H1 (cell line): ENCODE results near the gene GFY. TPM values are rescaled to one million over a fixed set of nuclear protein-coding genes. Genes with fewer than 3 reads are reported as not detected.
A peak's percentile ranks its signal among the peaks of the same experiment; 100 is the strongest.

Experiments
- CTCF ChIA-PET: fragments of 300-600 bp; sonication (Branson Sonifier 250); formaldehyde crosslinking; loops from one replicate; lab custom pipeline; 2021; ENCODE audit not compliant: partially characterized antibody; lab: Charles Lee
- POLR2A ChIA-PET: fragments of 300-600 bp; sonication (Branson Sonifier 250); formaldehyde crosslinking; loops from one replicate; lab custom pipeline; 2021; ENCODE audit warnings: inconsistent platforms; ENCODE audit not compliant: partially characterized antibody; lab: Charles Lee
- DNase-seq, 2 experiments: peaks; one replicate each; pipeline versions ENCODE4 v3.0.0 to v3.0.0-alpha.2; 2010 to 2022; ENCODE audit warnings: low spot score in 2 of 2, low read depth in 1 of 2, mixed read lengths in 1 of 2
- FAIRE-seq: peaks from 2 replicates; lab custom pipeline; 2011; peaks lifted over from hg19 to GRCh38; lab: Jason Lieb, UNC
- H2AFZ ChIP-seq: 2 replicates; pipeline ENCODE4 v1.8.1; 2012; ENCODE audit warnings: low read length, inconsistent platforms
- H2AK5ac ChIP-seq: 2 replicates; pipeline ENCODE4 v1.6.1; 2013; ENCODE audit warnings: low read depth, low read length
- H2BK120ac ChIP-seq: replicated peaks from 2 replicates; pipeline ENCODE3; 2013; ENCODE audit warnings: low read depth, low read length, inconsistent platforms
- H2BK12ac ChIP-seq: 2 replicates; pipeline ENCODE4 v1.6.1; 2013; ENCODE audit warnings: low read depth, low read length
- H2BK15ac ChIP-seq: 2 replicates; pipeline ENCODE4 v1.6.1; 2013; ENCODE audit warnings: low read length
- H2BK20ac ChIP-seq: 2 replicates; pipeline ENCODE4 v1.6.1; 2013; ENCODE audit warnings: low read length
- H2BK5ac ChIP-seq: 2 replicates; pipeline ENCODE4 v1.6.1; 2013; ENCODE audit warnings: low read depth, low read length
- H3K14ac ChIP-seq: 2 replicates; pipeline ENCODE4 v1.6.1; 2013; ENCODE audit warnings: inconsistent platforms; ENCODE audit not compliant: insufficient read length
- H3K18ac ChIP-seq: 2 replicates; pipeline ENCODE4 v1.6.1; 2013; ENCODE audit warnings: low read length; ENCODE audit errors: extremely low read depth
- H3K23ac ChIP-seq: 2 replicates; pipeline ENCODE4 v1.6.1; 2013; ENCODE audit warnings: inconsistent platforms; ENCODE audit not compliant: insufficient read length
- H3K23me2 ChIP-seq: 2 replicates; pipeline ENCODE4 v1.6.1; 2013; ENCODE audit warnings: low read depth, low read length
- H3K27ac ChIP-seq: 2 replicates; pipeline ENCODE4 v1.6.1; 2011; ENCODE audit warnings: low read depth, low read length, inconsistent platforms
- H3K27me3 ChIP-seq, 4 experiments: replicated peaks in 1 of 4; 1 replicate in 1 of 4; 2 replicates in 3 of 4; pipeline versions ENCODE4 v1.6.1 to v1.8.1; 2011 to 2013; ENCODE audit warnings: low read length in 3 of 4, mild to moderate bottlenecking in 3 of 4, inconsistent platforms in 2 of 4, mixed read lengths in 2 of 4, moderate library complexity in 1 of 4; ENCODE audit not compliant: control insufficient read depth in 3 of 4, insufficient read depth in 3 of 4; ENCODE audit errors: extremely low read depth in 1 of 4
- H3K36me3 ChIP-seq, 4 experiments: 2 replicates each; pipeline versions ENCODE4 v1.6.1 to v1.8.1; 2011 to 2013; ENCODE audit warnings: mild to moderate bottlenecking in 4 of 4, low read length in 3 of 4, moderate library complexity in 2 of 4, control low read depth in 1 of 4, inconsistent platforms in 1 of 4; ENCODE audit not compliant: insufficient read depth in 4 of 4, control insufficient read depth in 2 of 4
- H3K4ac ChIP-seq: replicated peaks from 2 replicates; pipeline ENCODE3; 2013; ENCODE audit warnings: low read length, low read depth, mixed read lengths, inconsistent platforms; ENCODE audit not compliant: insufficient read length
- H3K4me1 ChIP-seq, 4 experiments: replicated peaks in 1 of 4; 1 replicate in 1 of 4; 2 replicates in 3 of 4; pipeline versions ENCODE4 v1.6.1 to v1.8.1; 2011 to 2013; ENCODE audit warnings: low read length in 3 of 4, inconsistent platforms in 2 of 4, mixed read lengths in 1 of 4; ENCODE audit not compliant: insufficient read depth in 4 of 4, control insufficient read depth in 3 of 4
- H3K4me2 ChIP-seq, 2 experiments: 2 replicates each; pipeline versions ENCODE4 v1.6.1 to v1.8.1; 2011 to 2013; ENCODE audit warnings: low read depth in 2 of 2, low read length in 2 of 2, control low read depth in 1 of 2, inconsistent platforms in 1 of 2, mild to moderate bottlenecking in 1 of 2; ENCODE audit not compliant: insufficient read depth in 1 of 2
- H3K4me3 ChIP-seq, 4 experiments: fragments of 200-600, 300-600 bp in 1 of 4; sonication (generic), shearing (Covaris generic), sonication (Bioruptor Twin) in 1 of 4; 2 replicates each; pipeline versions ENCODE4 v1.5.1 to v1.8.1; 2011 to 2016; ENCODE audit warnings: low read length in 4 of 4, low read depth in 3 of 4, control low read depth in 2 of 4, inconsistent platforms in 2 of 4, mild to moderate bottlenecking in 2 of 4, mixed read lengths in 1 of 4, moderate library complexity in 1 of 4; ENCODE audit not compliant: insufficient read depth in 2 of 4; ENCODE audit errors: extremely low read depth in 1 of 4
- H3K56ac ChIP-seq: replicated peaks from 2 replicates; pipeline ENCODE3; 2013; ENCODE audit warnings: low read depth, mild to moderate bottlenecking, mixed read lengths, low read length, inconsistent platforms; ENCODE audit not compliant: insufficient read length
- H3K79me1 ChIP-seq: 2 replicates; pipeline ENCODE4 v1.6.1; 2013; ENCODE audit warnings: low read depth, low read length, control low read depth
- H3K79me2 ChIP-seq, 2 experiments: 2 replicates each; pipeline versions ENCODE4 v1.6.1 to v1.8.1; 2012 to 2013; ENCODE audit warnings: low read length in 2 of 2, mild to moderate bottlenecking in 2 of 2, inconsistent platforms in 1 of 2; ENCODE audit not compliant: insufficient read depth in 2 of 2, control insufficient read depth in 1 of 2
- H3K9ac ChIP-seq, 4 experiments: replicated peaks in 1 of 4; 1 replicate in 1 of 4; 2 replicates in 3 of 4; pipeline versions ENCODE4 v1.6.1 to v1.8.1; 2011 to 2013; ENCODE audit warnings: low read depth in 3 of 4, low read length in 3 of 4, control low read depth in 2 of 4, mild to moderate bottlenecking in 2 of 4, moderate library complexity in 2 of 4, inconsistent platforms in 1 of 4; ENCODE audit errors: extremely low read depth in 1 of 4
- H3K9me3 ChIP-seq, 2 experiments: 2 replicates each; pipeline versions ENCODE4 v1.6.1 to v1.8.1; 2012 to 2013; ENCODE audit warnings: mild to moderate bottlenecking in 2 of 2, moderate library complexity in 2 of 2, control low read depth in 1 of 2, inconsistent platforms in 1 of 2, low read depth in 1 of 2, low read length in 1 of 2, mixed read lengths in 1 of 2; ENCODE audit not compliant: insufficient read depth in 2 of 2
- H4K20me1 ChIP-seq, 2 experiments: replicated peaks in 1 of 2; 2 replicates each; pipeline versions ENCODE3 to v1.8.1; 2011 to 2013; ENCODE audit warnings: inconsistent platforms in 2 of 2, low read length in 2 of 2, mild to moderate bottlenecking in 1 of 2; ENCODE audit not compliant: insufficient read depth in 2 of 2, control insufficient read depth in 1 of 2
- H4K5ac ChIP-seq: 2 replicates; pipeline ENCODE4 v1.6.1; 2013; ENCODE audit warnings: low read length, low read depth, mixed read lengths, inconsistent platforms; ENCODE audit not compliant: insufficient read length
- H4K8ac ChIP-seq: 2 replicates; pipeline ENCODE4 v1.8.0; 2013; ENCODE audit warnings: mild to moderate bottlenecking, moderate library complexity, low read length, inconsistent platforms; ENCODE audit not compliant: insufficient read depth; ENCODE audit errors: extremely low read depth
- H4K91ac ChIP-seq: replicated peaks from 2 replicates; pipeline ENCODE3; 2013; ENCODE audit warnings: low read length, mixed read lengths, inconsistent platforms; ENCODE audit not compliant: insufficient read length
- CBX8 ChIP-seq: fragments of 300-800, 300-1000 bp; sonication (generic); IDR thresholded peaks from 2 replicates; pipeline ENCODE4 v1.7.1; 2016; ENCODE audit warnings: low read depth, low read length, borderline replicate concordance
- CTBP2 ChIP-seq: IDR thresholded peaks from 2 replicates; pipeline ENCODE4 v1.7.0; 2011; ENCODE audit warnings: borderline replicate concordance, mild to moderate bottlenecking, moderate library complexity, mixed read lengths, low read length; ENCODE audit not compliant: insufficient read depth, insufficient read length
- CTCF ChIP-seq, 3 experiments: IDR thresholded peaks; 1 replicate in 2 of 3; 2 replicates in 1 of 3; pipeline versions ENCODE4 v1.5.1 to v1.6.1; 2011; ENCODE audit warnings: low read length in 3 of 3, mild to moderate bottlenecking in 3 of 3, inconsistent platforms in 2 of 3, low read depth in 1 of 3, moderate library complexity in 1 of 3; ENCODE audit not compliant: insufficient read depth in 1 of 3; ENCODE audit errors: control extremely low read depth in 1 of 3
- KDM5A ChIP-seq: fragments of 200-600 bp; IDR thresholded peaks from 2 replicates; pipeline ENCODE4 v1.7.1; 2012; ENCODE audit warnings: mild to moderate bottlenecking, low read length, inconsistent platforms, mixed read lengths
- NRF1 ChIP-seq: IDR thresholded peaks from 2 replicates; pipeline ENCODE4 v1.6.1; 2011; ENCODE audit warnings: mild to moderate bottlenecking, low read depth, low read length, improper control_type of control experiment
- RNF2 ChIP-seq: fragments of 200-900, 300-1000 bp; sonication (generic); IDR thresholded peaks from 2 replicates; pipeline ENCODE4 v1.7.1; 2016; ENCODE audit warnings: borderline replicate concordance, low read depth, mild to moderate bottlenecking, antibody characterized with exemption, low read length; ENCODE audit not compliant: poor library complexity, severe bottlenecking; ENCODE audit errors: missing control alignments
- SAP30 ChIP-seq: fragments of 300-600 bp; sonication (generic); IDR thresholded peaks from 2 replicates; pipeline ENCODE4 v1.7.1; 2012; ENCODE audit warnings: low read length, moderate library complexity, mild to moderate bottlenecking, inconsistent platforms; ENCODE audit not compliant: insufficient read depth, insufficient replicate concordance
- SP2 ChIP-seq: IDR thresholded peaks from 2 replicates; pipeline ENCODE4 v1.6.1; 2012; ENCODE audit warnings: mild to moderate bottlenecking, low read length, inconsistent platforms
- WGBS, 2 experiments: shearing (Covaris generic) in 1 of 2; methylation state at CpG; one replicate each; pipeline versions ENCODE4 v1.1.6 to v1.1.7; 2013 to 2015; ENCODE audit warnings: low lambda C conversion rate in 2 of 2, mixed read lengths in 2 of 2, inconsistent platforms in 1 of 2, low coverage in 1 of 2, missing lambda C conversion rate in 1 of 2; ENCODE audit not compliant: insufficient replicate concordance in 2 of 2, insufficient coverage in 1 of 2, insufficient read length in 1 of 2; ENCODE audit errors: extremely low coverage in 1 of 2, missing lambda C conversion rate in 1 of 2; 5-methylcytosine and 5-hydroxymethylcytosine counted together
- polyA plus RNA-seq, 7 experiments: library from polyadenylated mRNA; depleted of rRNA in 3 of 7; stranded (reverse) in 5 of 7; unstranded in 2 of 7; fragments of >200 nt in 5 of 7; fragments of 200-250 nt in 2 of 7; gene quantifications; 1 replicate in 5 of 7; 2 replicates in 1 of 7; 4 replicates in 1 of 7; pipeline versions ENCODE4 v1.2.1 to v1.2.3, GENCODE V29; 2011 to 2013; ENCODE audit warnings: missing spikeins in 2 of 7, mixed read lengths in 2 of 7
- total RNA-seq: library from RNA; stranded (reverse); fragmentation: NEBNext Ultra II Directional; extraction: Animal tissue kit (Norgen Biotek cat#: 25700); gene quantifications from 2 replicates; pipeline ENCODE4 v1.2.1, GENCODE V29; 2021

Gene GFY
- total and polyA plus RNA-seq, 2 of the 8 experiments (the other 6 are each of a cell fraction or from before 2014, with no cell fraction given) = 0.68 to 0.93 TPM

GRCh38 chr19:49469828-49470614 is 44.8 kb downstream of the GFY start:
- Histone ChIP-seq H3K14ac (no peak overlapping the region), H3K23ac (no peak overlapping the region), H2BK15ac (no peak overlapping the region), H3K79me2 (no peaks in the 10 kb centered on the region), H3K9me3 (no peaks in the 10 kb centered on the region; a peak in 1 of 4 replicates), H3K79me1 (no peaks in the 10 kb centered on the region), H2BK12ac (no peak overlapping the region), H3K4me2 (no peak overlapping the region), H3K27me3 (peaks cover 0 to 1% (median 0%) of the 10 kb centered on the region in 4 experiments; a peak in 2 of 7 replicates), H3K18ac (no peak overlapping the region), H3K4ac (no peak overlapping the region), H4K20me1 (no peaks in the 10 kb centered on the region), H2AK5ac (no peak overlapping the region), H4K5ac (no peak overlapping the region), H2BK5ac (no peak overlapping the region), H3K27ac (no peak overlapping the region), H2BK20ac (no peak overlapping the region), H4K91ac (no peak overlapping the region), H2BK120ac (no peak overlapping the region), H3K23me2 (no peaks in the 10 kb centered on the region; the same call in 1 of the 2 replicates), H3K56ac (no peak overlapping the region), H3K4me3 (no peak overlapping the region), H4K8ac (no peak overlapping the region), H2AFZ (no peak overlapping the region), H3K4me1 (peaks cover 0 to 10% (median 3%) of the 10 kb centered on the region in 4 experiments; a peak in 6 of 7 replicates), H3K9ac (no peak overlapping the region), H3K36me3 (peaks cover 2 to 5% (median 3%) of the 10 kb centered on the region in 4 experiments; a peak in 4 of 8 replicates)
- 88% methylated on average over 17 of the region's 25 CpGs; no CpG with 5 or more reads in 1 of the 2 experiments for WGBS, 2 experiments
- CTCF ChIA-PET = interaction anchor here (0.6 to 2.7 kb wide), 8 partner anchors 8 to 1061 kb away, joined by 3 to 15 read pairs (median 3); no protein-coding TSS in a partner anchor
- no peak for DNase-seq
- POLR2A ChIA-PET = interaction anchor here (0.7 to 6.8 kb wide), 8 partner anchors 7 to 73 kb away, joined by 3 to 50 read pairs (median 4); partner anchors contain the start of genes ALDH16A1, GFY, PIH1D1 and RPL13A
- FAIRE-seq = no peak
- no peak for TF ChIP-seq KDM5A
- peak; percentile 47 to 61 (median 61) for TF ChIP-seq CTCF (IDR thresholded peaks at IDR 0.05; ENCODE audit: control extremely low read depth in 1 of 3, insufficient read depth in 1 of 3, low read depth in 1 of 3, low read length in 3 of 3)
- TF ChIP-seq RNF2 = no peak
- TF ChIP-seq CTBP2 = no peak
- no peak for TF ChIP-seq SAP30
- TF ChIP-seq NRF1 = no peak
- no peak for TF ChIP-seq CBX8
- TF ChIP-seq SP2 = no peak
